BLaER1 (cell line): Measurements from ENCODE around the gene PCBP2.
A peak's percentile ranks its signal among the peaks of the same experiment; 100 is the strongest.

Experiments
- H3K27ac ChIP-seq: shearing (Covaris generic); formaldehyde crosslinking; 2 replicates; pipeline ENCODE4 v1.8.1; 2022
- H3K27me3 ChIP-seq: shearing (Covaris generic); formaldehyde crosslinking; 2 replicates; pipeline ENCODE4 v1.8.1; 2022
- H3K36me3 ChIP-seq: shearing (Covaris generic); formaldehyde crosslinking; 2 replicates; pipeline ENCODE4 v1.8.1; 2022
- H3K4me1 ChIP-seq: shearing (Covaris generic); formaldehyde crosslinking; 2 replicates; pipeline ENCODE4 v1.8.1; 2022
- H3K4me2 ChIP-seq: shearing (Covaris generic); formaldehyde crosslinking; 2 replicates; pipeline ENCODE4 v1.8.1; 2022
- H3K4me3 ChIP-seq: shearing (Covaris generic); formaldehyde crosslinking; 2 replicates; pipeline ENCODE4 v1.8.1; 2022
- H3K9ac ChIP-seq: shearing (Covaris generic); formaldehyde crosslinking; 2 replicates; pipeline ENCODE4 v1.8.1; 2022
- H3K9me3 ChIP-seq: shearing (Covaris generic); formaldehyde crosslinking; 2 replicates; pipeline ENCODE4 v1.8.1; 2022
- H4K20me1 ChIP-seq: shearing (Covaris generic); formaldehyde crosslinking; 2 replicates; pipeline ENCODE4 v1.8.1; 2022
- Cebpa-rat ChIP-seq: shearing (Covaris generic); IDR thresholded peaks from 2 replicates; pipeline ENCODE4 v1.8.1; 2022

Gene PCBP2

DNA sequence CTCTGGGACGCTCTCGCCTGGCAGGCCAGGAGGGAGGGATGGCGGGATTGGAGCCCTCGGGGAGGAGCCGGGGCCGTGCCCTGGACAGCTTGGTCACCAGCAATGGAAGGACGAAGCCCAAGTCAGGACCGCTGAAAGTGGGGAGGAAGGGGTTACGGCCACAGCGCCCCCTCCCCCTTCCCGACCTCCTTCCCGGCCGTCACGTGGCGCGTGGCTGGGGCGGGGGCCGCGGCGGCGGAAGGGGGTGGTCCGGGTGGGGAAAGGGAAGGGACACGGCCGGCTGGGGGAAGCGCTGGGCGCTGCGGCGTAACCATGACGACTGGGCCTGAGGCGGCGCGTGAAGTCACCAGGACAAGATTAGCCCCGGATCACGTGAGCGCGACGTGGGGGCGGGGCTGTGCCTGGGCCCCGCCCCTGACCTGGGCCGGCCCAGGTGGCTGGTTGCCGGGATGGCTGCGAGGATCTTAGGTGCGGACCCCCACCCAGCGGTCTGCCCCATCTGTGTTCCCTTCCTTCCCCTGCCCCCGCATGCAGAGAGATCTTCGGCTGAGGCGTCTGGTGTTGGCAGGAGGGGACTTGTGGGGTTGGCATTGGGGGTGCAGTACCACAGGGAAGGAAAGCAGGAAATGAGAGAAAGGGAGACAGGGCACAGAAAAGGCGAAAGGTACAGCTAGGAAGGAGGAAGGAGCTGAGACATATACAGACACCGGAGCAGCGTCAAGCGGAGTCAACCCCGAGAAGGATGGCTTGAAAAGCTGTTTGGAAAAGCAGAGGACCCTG, 41.1 kb downstream of the PCBP2 start:
- Histone ChIP-seq H3K27ac (peak overlapping the region; percentile 80), H4K20me1 (peaks cover 18% of the 10 kb centered on the region; the same call in 1 of the 2 replicates), H3K36me3 (peaks cover 10% of the 10 kb centered on the region), H3K27me3 (no peaks in the 10 kb centered on the region), H3K4me3 (peak overlapping the region; percentile 69), H3K4me1 (peaks cover 65% of the 10 kb centered on the region), H3K4me2 (peak overlapping the region; percentile 90), H3K9me3 (no peaks in the 10 kb centered on the region), H3K9ac (peak overlapping the region; percentile 72)
- TF ChIP-seq Cebpa-rat, result no peak

DNA sequence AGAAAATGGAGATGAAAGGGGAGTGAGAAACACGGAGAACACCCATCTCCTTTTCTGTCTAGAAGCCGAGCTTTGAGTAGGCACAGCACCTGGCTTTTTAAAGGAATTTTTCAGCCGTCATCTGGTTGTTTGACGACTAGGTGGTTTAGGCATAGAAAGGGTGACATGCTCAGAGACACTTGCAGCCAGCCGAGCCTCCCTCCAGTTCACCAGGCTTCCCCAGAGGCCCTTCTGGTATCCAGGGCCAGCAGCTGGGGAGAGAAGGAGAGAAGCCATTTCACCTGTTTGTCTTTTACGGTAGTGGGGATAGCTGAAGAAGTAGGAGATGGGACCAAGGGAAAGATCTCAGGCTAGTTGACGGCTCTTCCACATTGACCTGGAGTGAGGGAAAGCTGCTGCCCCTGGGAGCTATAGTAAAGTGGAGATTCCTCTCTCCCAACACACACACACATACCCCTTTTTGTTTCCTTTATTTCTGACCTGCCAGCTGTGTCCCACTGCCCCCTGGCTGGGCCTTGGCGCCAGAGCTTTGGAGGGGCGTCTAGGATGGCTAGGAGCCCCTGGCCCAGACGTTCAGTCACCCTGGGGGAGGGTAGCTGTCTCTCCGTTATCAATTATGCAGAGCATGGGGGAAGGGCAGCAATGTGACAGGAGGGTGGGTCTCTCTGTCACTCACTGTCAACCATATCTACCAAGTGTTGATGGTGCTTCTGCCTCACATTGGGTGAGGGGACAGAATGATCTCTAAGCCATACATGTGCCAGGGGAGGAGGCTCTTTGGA, 41.9 kb downstream of the PCBP2 start:
- Histone ChIP-seq H3K27me3 (no peaks in the 10 kb centered on the region), H3K27ac (peak overlapping the region; percentile 80), H4K20me1 (peaks cover 14% of the 10 kb centered on the region; the same call in 1 of the 2 replicates), H3K9me3 (no peaks in the 10 kb centered on the region), H3K36me3 (0 out of 2 replicates have a peak, but pooled peaks cover 6% of the 10 kb centered on the region), H3K4me3 (peak overlapping the region; percentile 69), H3K4me1 (peaks cover 73% of the 10 kb centered on the region), H3K9ac (peak overlapping the region; percentile 72), H3K4me2 (peak overlapping the region; percentile 90)
- TF ChIP-seq Cebpa-rat, result no peak

DNA sequence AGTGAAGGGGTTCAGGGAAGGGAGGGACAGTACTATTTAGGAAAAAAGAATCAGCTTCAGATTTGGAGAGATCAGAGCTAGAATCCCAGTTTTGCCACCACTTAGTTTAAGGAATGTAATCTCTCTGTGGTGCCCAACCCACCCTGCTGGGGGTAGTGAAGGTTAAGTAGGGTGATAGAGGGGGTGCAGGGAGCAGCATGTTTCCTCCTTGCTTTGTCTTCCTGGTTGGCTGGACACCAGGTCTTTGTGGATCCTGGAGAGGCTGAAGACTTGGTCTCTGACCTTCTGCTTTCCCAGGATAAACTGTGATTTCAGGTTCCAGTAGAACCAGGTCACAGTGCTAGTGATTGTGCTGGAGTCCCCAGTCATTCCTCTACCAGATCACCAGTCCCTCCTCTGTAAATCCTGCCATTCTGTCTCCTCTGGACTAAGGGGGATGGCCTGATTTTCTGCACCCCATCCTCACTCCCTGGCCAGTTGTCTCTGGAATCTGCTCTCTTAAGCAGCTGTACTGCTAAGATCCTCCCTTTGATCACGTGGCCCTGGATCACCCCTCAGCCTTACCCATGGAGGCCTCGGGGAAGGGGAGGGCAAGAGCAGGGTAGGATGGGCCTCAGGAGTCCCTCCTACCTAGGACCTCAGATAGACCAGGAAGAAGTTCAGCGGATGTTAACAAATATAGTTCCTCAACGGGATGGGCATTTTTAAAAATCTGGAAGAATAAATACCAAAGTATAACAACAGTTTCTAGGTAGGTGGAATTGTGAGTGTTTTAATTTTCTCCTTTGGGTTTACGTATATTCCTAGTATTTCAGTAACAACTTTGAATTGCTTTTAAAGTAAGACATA, 44.2 kb downstream of the PCBP2 start:
- Histone ChIP-seq H3K27me3 (no peaks in the 10 kb centered on the region), H3K4me1 (peaks cover 74% of the 10 kb centered on the region), H3K9ac (peak overlapping the region; percentile 27; the same call in 1 of the 2 replicates), H3K4me2 (peak overlapping the region; percentile 12; the same call in 1 of the 2 replicates), H3K4me3 (no peak overlapping the region), H4K20me1 (peaks cover 6% of the 10 kb centered on the region; the same call in 1 of the 2 replicates), H3K9me3 (no peaks in the 10 kb centered on the region), H3K36me3 (0 out of 2 replicates have a peak, but pooled peaks cover 6% of the 10 kb centered on the region), H3K27ac (no peak overlapping the region)
- no peak for TF ChIP-seq Cebpa-rat

DNA sequence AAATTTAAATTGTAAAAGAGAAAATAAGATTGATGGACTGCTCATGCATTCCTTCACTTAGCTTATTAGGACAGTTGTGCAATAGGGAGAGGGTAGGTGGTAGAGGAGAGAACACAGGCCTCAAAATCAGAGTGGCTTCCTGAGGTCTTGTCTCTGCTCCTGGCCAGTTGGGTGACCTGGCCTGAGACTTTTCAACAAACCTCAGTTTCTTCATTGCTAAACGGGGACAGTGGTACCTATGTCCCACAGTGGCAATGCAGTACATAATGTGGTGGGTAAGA, 44.8 kb downstream of the PCBP2 start:
- H3K4me2 ChIP-seq, result no peak overlapping the region
- H3K4me3 ChIP-seq, result no peak overlapping the region
- H3K9me3 ChIP-seq, result no peaks in the 10 kb centered on the region
- no peak overlapping the region for H3K27ac ChIP-seq
- no peak for TF ChIP-seq Cebpa-rat
- H4K20me1 ChIP-seq, result peaks cover 6% of the 10 kb centered on the region; the same call in 1 of the 2 replicates
- 0 out of 2 replicates have a peak, but pooled peaks cover 6% of the 10 kb centered on the region for H3K36me3 ChIP-seq
- no peak overlapping the region for H3K9ac ChIP-seq
- H3K27me3 ChIP-seq, result no peaks in the 10 kb centered on the region
- peaks cover 76% of the 10 kb centered on the region for H3K4me1 ChIP-seq

GRCh38 chr12:53497461-53497860, 45.6 kb downstream of the PCBP2 start:
- no peak overlapping the region for H3K27ac ChIP-seq
- H3K9me3 ChIP-seq, result no peaks in the 10 kb centered on the region
- peaks cover 76% of the 10 kb centered on the region for H3K4me1 ChIP-seq
- no peak overlapping the region for H3K4me3 ChIP-seq
- H3K4me2 ChIP-seq, result peak overlapping the region; percentile 99; the same call in 1 of the 2 replicates
- no peak for TF ChIP-seq Cebpa-rat
- no peak overlapping the region for H3K9ac ChIP-seq
- H3K27me3 ChIP-seq, result no peaks in the 10 kb centered on the region
- 0 out of 2 replicates have a peak, but pooled peaks cover 6% of the 10 kb centered on the region for H3K36me3 ChIP-seq
- no peaks in the 10 kb centered on the region for H4K20me1 ChIP-seq

DNA sequence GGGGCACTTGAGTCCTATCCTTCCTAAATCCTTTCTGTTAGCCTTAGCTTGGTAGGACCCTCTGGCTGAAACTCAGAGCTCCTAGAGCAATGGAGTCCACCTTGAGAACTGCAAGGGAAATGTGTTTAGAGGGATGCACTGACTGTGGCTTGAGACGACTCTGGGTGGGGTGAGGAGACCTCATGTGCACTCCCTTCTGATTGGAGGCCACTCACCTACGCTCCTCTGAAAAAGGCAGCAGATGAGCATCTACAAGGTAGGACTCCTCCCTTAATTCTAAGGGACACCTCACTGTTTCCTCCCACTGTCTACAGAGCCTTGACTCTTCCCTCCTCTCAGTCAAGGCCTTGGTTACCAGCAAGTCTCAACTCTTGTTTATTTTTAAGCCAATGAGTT, 46.3 kb downstream of the PCBP2 start:
- peaks cover 12% of the 10 kb centered on the region; the same call in 1 of the 2 replicates for H3K36me3 ChIP-seq
- no peaks in the 10 kb centered on the region for H4K20me1 ChIP-seq
- peaks cover 81% of the 10 kb centered on the region for H3K4me1 ChIP-seq
- H3K4me2 ChIP-seq, result peak overlapping the region; percentile 99
- peak overlapping the region; percentile 73; the same call in 1 of the 2 replicates for H3K4me3 ChIP-seq
- peak overlapping the region; percentile 95; the same call in 1 of the 2 replicates for H3K9ac ChIP-seq
- H3K27ac ChIP-seq, result peak overlapping the region; percentile 66; the same call in 1 of the 2 replicates
- no peak for TF ChIP-seq Cebpa-rat
- H3K27me3 ChIP-seq, result no peaks in the 10 kb centered on the region
- no peaks in the 10 kb centered on the region for H3K9me3 ChIP-seq

DNA sequence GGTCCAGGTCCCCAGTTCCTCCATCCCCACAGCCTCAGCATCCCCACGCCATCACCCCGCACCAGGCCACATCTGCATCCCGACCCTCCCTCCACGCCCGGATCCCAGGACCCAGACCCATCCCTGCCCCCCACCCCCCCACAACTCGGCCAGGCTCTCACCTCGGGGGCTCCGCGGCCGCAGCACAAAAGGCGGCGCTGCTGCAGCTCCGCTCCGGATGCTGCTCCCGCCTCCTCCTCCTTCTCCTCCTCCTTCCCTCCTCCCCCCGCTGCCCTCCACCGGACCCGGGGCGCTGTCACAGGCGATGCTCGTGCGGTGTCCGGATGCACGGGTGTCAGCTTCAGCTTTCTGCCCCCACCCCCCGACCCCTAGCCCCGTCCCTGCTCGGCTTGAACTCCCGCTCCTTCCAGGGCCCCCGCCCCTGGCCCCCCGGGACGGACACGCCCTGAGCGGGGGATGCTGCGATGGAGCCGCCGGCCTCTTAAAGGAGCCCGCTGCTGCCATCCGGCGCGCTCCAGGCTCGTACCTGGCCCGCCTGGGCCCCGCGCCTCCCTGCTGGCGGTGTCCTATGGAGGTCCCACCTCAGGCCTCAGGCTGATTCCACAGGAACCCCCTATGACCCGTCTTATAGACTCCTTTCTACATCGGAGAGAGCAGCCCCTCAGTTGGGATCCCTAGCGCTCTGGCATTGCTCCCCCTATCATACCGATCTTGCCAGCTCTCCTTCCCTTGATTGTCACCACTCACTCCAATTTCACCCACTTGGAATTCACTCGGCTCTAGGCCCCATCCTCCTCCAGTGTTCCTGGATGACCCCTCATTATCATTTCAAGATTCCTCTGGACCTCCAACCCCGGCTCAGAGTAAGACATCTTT, 47.6 kb downstream of the PCBP2 start, which contains the start of gene MAP3K12:
Gene MAP3K12, minus strand, starts transcription at position 193 of the 876 bp plus-strand sequence. CDS start 12,067 bp downstream, outside the sequence.
- Histone ChIP-seq H3K4me3 (peak within 1 kb of the TSS; percentile 73), H3K4me2 (peak within 1 kb of the TSS; percentile 99)

GRCh38 chr12:53500142-53500775, 48.4 kb downstream of the PCBP2 start:
- Histone ChIP-seq H3K27ac (peak overlapping the region; percentile 96), H3K9ac (peak overlapping the region; percentile 95), H3K9me3 (no peaks in the 10 kb centered on the region), H3K4me2 (peak overlapping the region; percentile 99), H3K4me1 (peaks cover 62% of the 10 kb centered on the region), H3K27me3 (no peaks in the 10 kb centered on the region), H4K20me1 (no peaks in the 10 kb centered on the region), H3K36me3 (peaks cover 32% of the 10 kb centered on the region), H3K4me3 (peak overlapping the region; percentile 73)
- peak; percentile 80 for TF ChIP-seq Cebpa-rat

More for the DNA sequence above, 47.6 kb downstream of the PCBP2 start, which contains the start of gene MAP3K12:
- Histone ChIP-seq H3K36me3 (peaks cover 25% of the 10 kb centered on the region), H3K9ac (peak within 1 kb of the TSS; percentile 95), H3K9me3 (no peaks in the 10 kb centered on the region), H4K20me1 (no peaks in the 10 kb centered on the region), H3K4me1 (peaks cover 69% of the 10 kb centered on the region), H3K27ac (peak within 1 kb of the TSS; percentile 96), H3K27me3 (no peaks in the 10 kb centered on the region)
- TF ChIP-seq Cebpa-rat, result no peak
